PC-9 (cell line): ENCODE measurements around the gene THAP7. TPM values are rescaled to one million over a fixed set of nuclear protein-coding genes. Genes with fewer than 3 reads are reported as not detected.

ENCODE experiments used
- BruUV-seq: library from RNA; stranded (reverse); fragments of 400-500 nt; replicated peaks from 2 replicates; lab custom pipeline; 2021; lab: Mats Ljungman, UMichigan
- CTCF ChIA-PET: fragments of 300-600 bp; sonication (Branson Sonifier 250); formaldehyde crosslinking; loops from one replicate; lab custom pipeline; 2022; ENCODE audit warnings: antibody characterized with exemption; lab: Charles Lee
- POLR2A ChIA-PET: fragments of 300-600 bp; sonication (Branson Sonifier 250); formaldehyde crosslinking; loops from one replicate; lab custom pipeline; 2022; ENCODE audit warnings: antibody characterized with exemption; ENCODE audit not compliant: unreplicated experiment; lab: Charles Lee
- DNase-seq, 2 experiments: peaks; one replicate each; pipeline versions ENCODE4 v3.0.0 to v3.0.0-alpha.2; 2015 to 2022; ENCODE audit warnings: mixed read lengths in 1 of 2
- H2AFZ ChIP-seq: fragments of 200-600 bp; sonication (generic); 2 replicates; pipeline ENCODE4 v1.8.1; 2017; ENCODE audit warnings: antibody characterized with exemption
- H3F3A ChIP-seq: fragments of 200-600 bp; sonication (generic); 2 replicates; pipeline ENCODE4 v1.8.1; 2017; ENCODE audit warnings: antibody characterized with exemption, mild to moderate bottlenecking, low read depth; ENCODE audit not compliant: insufficient read depth
- H3K27ac ChIP-seq: fragments of 200-600 bp; sonication (generic); 2 replicates; pipeline ENCODE4 v1.6.1; 2016; ENCODE audit warnings: mixed run types
- H3K27me3 ChIP-seq: fragments of 200-600 bp; sonication (generic); 2 replicates; pipeline ENCODE4 v1.6.1; 2016; ENCODE audit warnings: low read depth, mixed run types; ENCODE audit not compliant: insufficient read depth
- H3K36me3 ChIP-seq: fragments of 200-600 bp; sonication (generic); 2 replicates; pipeline ENCODE4 v1.6.1; 2016; ENCODE audit warnings: low read depth, mixed run types
- H3K4me1 ChIP-seq: fragments of 200-600 bp; sonication (generic); replicated peaks from 2 replicates; pipeline ENCODE4 v1.6.1; 2016; ENCODE audit warnings: mixed run types; ENCODE audit not compliant: insufficient read depth
- H3K4me2 ChIP-seq: fragments of 200-600 bp; sonication (generic); 2 replicates; pipeline ENCODE4 v1.6.1; 2017; ENCODE audit warnings: mixed run types
- H3K4me3 ChIP-seq: fragments of 200-600 bp; sonication (generic); 2 replicates; pipeline ENCODE4 v1.6.1; 2016; ENCODE audit warnings: mixed run types
- H3K79me2 ChIP-seq: fragments of 200-600 bp; sonication (generic); 2 replicates; pipeline ENCODE4 v1.6.1; 2017; ENCODE audit warnings: low read depth, mixed run types
- H3K9me2 ChIP-seq: fragments of 200-600 bp; sonication (generic); 2 replicates; pipeline ENCODE4 v1.8.1; 2017; ENCODE audit warnings: mild to moderate bottlenecking; ENCODE audit not compliant: insufficient read depth
- H3K9me3 ChIP-seq: fragments of 200-600 bp; sonication (generic); 2 replicates; pipeline ENCODE4 v1.8.1; 2016; ENCODE audit warnings: low read depth; ENCODE audit not compliant: insufficient read depth
- H4K20me1 ChIP-seq: fragments of 200-600 bp; sonication (generic); 2 replicates; pipeline ENCODE4 v1.8.1; 2017; ENCODE audit not compliant: insufficient read depth
- CTCF ChIP-seq: fragments of 200-600 bp; sonication (generic); conservative IDR thresholded peaks from 2 replicates; pipeline ENCODE4 v1.6.1; 2017; ENCODE audit warnings: mixed run types, antibody characterized with exemption, mild to moderate bottlenecking, moderate library complexity
- EZH2 ChIP-seq: fragments of 200-600 bp; sonication (generic); IDR thresholded peaks from 2 replicates; pipeline ENCODE4 v1.8.0; 2017; ENCODE audit warnings: antibody characterized with exemption, low read depth
- intact Hi-C: fragments of 100-400 bp; cut with micrococcal nuclease; formaldehyde crosslinking; loops from one replicate; pipeline ENCODE4 v1.10.0; 2022; ENCODE audit not compliant: unreplicated experiment
- total RNA-seq: library from RNA; stranded (reverse); gene quantifications from 2 replicates; pipeline ENCODE4 v1.2.3, GENCODE V29; 2021

The THAP7 gene
- total RNA-seq, 1 experiment from 2014 or later = 17.0 TPM

DNA sequence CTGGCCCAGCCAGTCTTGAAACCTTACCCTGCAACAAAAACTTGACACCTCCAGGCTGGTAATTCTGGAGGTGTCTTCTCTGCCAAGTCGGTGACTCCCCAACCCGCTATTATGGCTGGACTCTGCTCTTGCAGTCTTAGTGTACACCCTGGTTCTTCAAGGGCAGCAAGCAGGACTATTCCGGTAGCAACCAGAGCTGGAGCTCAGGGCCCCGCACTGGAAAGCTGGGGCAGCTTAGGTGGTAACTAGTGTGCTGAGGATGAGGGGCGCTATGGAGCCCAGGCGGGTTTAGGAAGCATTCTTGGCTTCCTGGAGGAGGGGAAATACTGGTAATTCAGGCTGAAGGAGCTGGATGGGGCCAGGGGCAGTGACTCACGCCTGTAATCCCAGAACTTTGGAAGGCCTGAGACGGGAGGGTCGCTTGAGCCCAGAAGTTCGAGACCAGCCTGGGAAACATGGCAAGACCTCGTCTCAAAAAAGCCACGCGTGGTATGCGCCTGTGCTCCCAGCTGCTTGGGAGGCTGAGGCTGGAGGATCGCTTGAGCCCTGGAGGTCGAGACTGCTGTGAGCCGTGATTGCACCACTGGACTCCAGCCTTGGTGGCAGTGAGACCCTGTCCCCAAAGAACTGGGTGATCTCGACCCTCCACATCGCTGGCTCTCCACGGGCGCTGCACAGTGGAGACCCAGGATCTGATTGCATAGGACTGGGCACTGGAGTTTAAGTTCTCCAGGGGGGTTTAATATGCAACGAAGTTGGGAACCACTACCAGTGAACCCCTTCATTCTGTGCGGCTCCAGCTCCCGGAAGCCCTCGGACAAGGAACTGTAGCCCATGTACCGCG lies 45.4 kb downstream of the THAP7 start:
- Histone ChIP-seq H3K4me3 (peak overlapping the region; percentile 84), H3K79me2 (peaks cover 28% of the 10 kb centered on the region), H3K4me1 (peaks cover 9% of the 10 kb centered on the region; the same call in 1 of the 2 replicates), H3F3A (peaks cover 28% of the 10 kb centered on the region), H3K27ac (peak overlapping the region; percentile 57), H3K36me3 (no peaks in the 10 kb centered on the region), H4K20me1 (no peaks in the 10 kb centered on the region; the same call in 1 of the 2 replicates), H3K4me2 (peak overlapping the region; percentile 71), H2AFZ (peak overlapping the region; percentile 83; the same call in 1 of the 2 replicates), H3K27me3 (no peaks in the 10 kb centered on the region), H3K9me2 (no peaks in the 10 kb centered on the region), H3K9me3 (no peaks in the 10 kb centered on the region)
- intact Hi-C loops = loop anchor here (2.0 to 5.0 kb wide), 2 partner anchors 39 to 72 kb away; partner anchors contain the start of gene CRKL
- peak; percentile 66 to 82 for DNase-seq
- POLR2A ChIA-PET = interaction anchor here (0.6 kb wide), 3 partner anchors 16 to 150 kb away, joined by 4 to 13 read pairs (median 6); no protein-coding TSS in a partner anchor
- BruUV-seq = no TSS peak
- no peak for TF ChIP-seq EZH2
- TF ChIP-seq CTCF = peak; percentile 53; the same call in 1 of the 2 replicates
- CTCF ChIA-PET = interaction anchor here (0.6 to 1.9 kb wide), 3 partner anchors 65 to 71 kb away, joined by 3 to 5 read pairs (median 4); no protein-coding TSS in a partner anchor

- intact Hi-C loops = loop anchor here (5.0 kb wide), 1 partner anchor 38 kb away; the partner anchor contains the start of gene CRKL
- H4K20me1 ChIP-seq = peaks cover 4% of the 10 kb centered on the region; the same call in 1 of the 2 replicates
- no peak for DNase-seq
- H3K4me1 ChIP-seq = peaks cover 9% of the 10 kb centered on the region; the same call in 1 of the 2 replicates
- H3K27ac ChIP-seq = peak overlapping the region; percentile 57; the same call in 1 of the 2 replicates
- H3K9me2 ChIP-seq = no peaks in the 10 kb centered on the region
- no peaks in the 10 kb centered on the region for H3K36me3 ChIP-seq
- H3K79me2 ChIP-seq = peaks cover 38% of the 10 kb centered on the region
- POLR2A ChIA-PET = no interaction called here
- no peaks in the 10 kb centered on the region for H3K27me3 ChIP-seq
- no TSS peak for BruUV-seq
- H2AFZ ChIP-seq = no peak overlapping the region
- no peak overlapping the region for H3K4me3 ChIP-seq
- no peaks in the 10 kb centered on the region for H3K9me3 ChIP-seq
- no peak for TF ChIP-seq CTCF
- no peak for TF ChIP-seq EZH2
- CTCF ChIA-PET = no interaction called here
- H3K4me2 ChIP-seq = peak overlapping the region; percentile 71; the same call in 1 of the 2 replicates
- H3F3A ChIP-seq = peaks cover 34% of the 10 kb centered on the region
These were observed 46.4 kb downstream of the THAP7 start for GRCh38 chr22:20955548-20955947.

GRCh38 chr22:20953668-20954500 lies 48.0 kb downstream of the THAP7 start:
- Histone ChIP-seq H3K4me3 (no peak overlapping the region), H3F3A (peaks cover 45% of the 10 kb centered on the region), H3K9me3 (no peaks in the 10 kb centered on the region), H3K79me2 (peaks cover 54% of the 10 kb centered on the region), H3K4me1 (peaks cover 9% of the 10 kb centered on the region; the same call in 1 of the 2 replicates), H3K36me3 (no peaks in the 10 kb centered on the region; the same call in 1 of the 2 replicates), H3K4me2 (no peak overlapping the region), H4K20me1 (peaks cover 10% of the 10 kb centered on the region), H3K9me2 (no peaks in the 10 kb centered on the region), H2AFZ (no peak overlapping the region), H3K27me3 (no peaks in the 10 kb centered on the region), H3K27ac (peak overlapping the region; percentile 50)
- no peak for DNase-seq
- ChIA-PET POLR2A (interaction anchor here (0.7 kb wide), 1 partner anchor 73 kb away, joined by 9 read pairs; no protein-coding TSS in a partner anchor), CTCF (no interaction called here)
- no peak for TF ChIP-seq CTCF
- TF ChIP-seq EZH2 = no peak
- intact Hi-C loops = no loop called here
- no TSS peak for BruUV-seq
